GM10248 (cell line): ENCODE data around the gene ACACA.

Experiments used
- CTCF ChIA-PET: fragments of 300-600 bp; sonication (Branson Sonifier 250); formaldehyde crosslinking; extraction: SDS; loops from one replicate; lab custom pipeline; 2021; ENCODE audit warnings: antibody characterized with exemption; lab: Yijun Ruan, JAX
- POLR2A ChIA-PET: fragments of 350-650 bp; sonication (Branson Sonifier 250); formaldehyde crosslinking; extraction: SDS; loops from one replicate; lab custom pipeline; 2020; ENCODE audit warnings: antibody characterized with exemption; lab: Yijun Ruan, JAX
- DNase-seq: peaks from one replicate; pipeline ENCODE4 v3.0.0; 2012; ENCODE audit errors: extremely low spot score
- TF ChIP-seq, protein P1 (sequence below): IDR thresholded peaks from 2 replicates; pipeline ENCODE4 v1.5.1; 2012; ENCODE audit warnings: mild to moderate bottlenecking, low read depth; ENCODE audit errors: extremely low read depth, missing control alignments, control extremely low read depth

ACACA gene

DNA sequence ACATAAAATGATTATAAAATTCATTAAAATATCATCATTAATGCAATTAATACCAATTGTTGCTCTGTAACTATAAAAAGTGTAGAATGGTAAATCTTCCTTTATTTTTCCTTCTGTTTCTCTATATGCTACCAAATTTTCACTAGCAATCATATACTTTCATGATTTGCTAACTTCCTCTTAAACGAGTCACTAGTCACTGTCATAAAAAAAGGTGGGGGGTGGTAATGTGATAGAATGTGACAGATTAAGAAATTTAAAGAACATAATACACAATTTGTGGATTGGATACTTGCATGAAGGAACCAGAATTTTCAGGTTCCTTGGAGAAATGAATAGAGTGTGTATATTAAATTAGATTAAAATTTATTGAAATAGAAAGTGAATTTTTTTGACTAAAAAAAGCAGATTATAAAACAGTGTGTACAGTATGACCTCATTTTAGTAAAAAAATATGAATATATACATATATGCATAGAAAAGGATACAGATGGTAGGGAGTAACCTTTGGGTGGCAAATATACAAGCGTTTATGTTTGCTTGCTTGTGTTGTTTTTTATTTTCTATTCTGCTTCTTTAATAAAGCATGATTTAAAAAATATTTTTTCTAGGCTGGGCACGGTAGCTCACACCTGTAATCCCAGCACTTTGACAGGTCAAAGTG, 87.6 kb downstream of the ACACA start:
- CTCF ChIA-PET: interaction anchor here (1.0 to 1.4 kb wide), 3 partner anchors 26 to 79 kb away, joined by 3 to 5 read pairs (median 3); no protein-coding TSS in a partner anchor
- POLR2A ChIA-PET: no interaction called here
- DNase-seq: no peak
- TF ChIP-seq, protein P1, sequence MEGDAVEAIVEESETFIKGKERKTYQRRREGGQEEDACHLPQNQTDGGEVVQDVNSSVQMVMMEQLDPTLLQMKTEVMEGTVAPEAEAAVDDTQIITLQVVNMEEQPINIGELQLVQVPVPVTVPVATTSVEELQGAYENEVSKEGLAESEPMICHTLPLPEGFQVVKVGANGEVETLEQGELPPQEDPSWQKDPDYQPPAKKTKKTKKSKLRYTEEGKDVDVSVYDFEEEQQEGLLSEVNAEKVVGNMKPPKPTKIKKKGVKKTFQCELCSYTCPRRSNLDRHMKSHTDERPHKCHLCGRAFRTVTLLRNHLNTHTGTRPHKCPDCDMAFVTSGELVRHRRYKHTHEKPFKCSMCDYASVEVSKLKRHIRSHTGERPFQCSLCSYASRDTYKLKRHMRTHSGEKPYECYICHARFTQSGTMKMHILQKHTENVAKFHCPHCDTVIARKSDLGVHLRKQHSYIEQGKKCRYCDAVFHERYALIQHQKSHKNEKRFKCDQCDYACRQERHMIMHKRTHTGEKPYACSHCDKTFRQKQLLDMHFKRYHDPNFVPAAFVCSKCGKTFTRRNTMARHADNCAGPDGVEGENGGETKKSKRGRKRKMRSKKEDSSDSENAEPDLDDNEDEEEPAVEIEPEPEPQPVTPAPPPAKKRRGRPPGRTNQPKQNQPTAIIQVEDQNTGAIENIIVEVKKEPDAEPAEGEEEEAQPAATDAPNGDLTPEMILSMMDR: no peak

DNA sequence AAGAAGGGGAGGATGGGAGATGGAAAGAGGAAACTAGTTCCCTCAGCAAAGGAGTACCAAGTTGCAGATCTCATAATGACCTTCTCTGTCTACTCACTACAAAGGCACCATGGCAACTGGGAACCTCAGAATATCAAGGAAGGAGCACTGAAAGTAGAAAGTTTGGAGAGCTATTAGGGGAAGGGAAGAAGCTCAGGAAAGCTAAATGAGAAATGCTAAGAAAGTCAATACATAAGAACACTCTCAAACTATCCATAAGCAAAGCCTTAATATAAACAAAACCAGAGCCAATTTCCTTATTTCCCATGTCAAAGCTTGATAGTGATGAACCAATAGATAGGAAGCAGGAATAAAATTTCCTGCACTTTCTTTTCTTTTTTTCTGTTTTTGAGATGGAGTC, 88.8 kb downstream of the ACACA start:
- no peak for DNase-seq
- POLR2A ChIA-PET: no interaction called here
- TF ChIP-seq, protein P1: no peak
- CTCF ChIA-PET: interaction anchor here (1.0 to 1.6 kb wide), 3 partner anchors 10 to 55 kb away, joined by 3 to 5 read pairs (median 4); no protein-coding TSS in a partner anchor

DNA sequence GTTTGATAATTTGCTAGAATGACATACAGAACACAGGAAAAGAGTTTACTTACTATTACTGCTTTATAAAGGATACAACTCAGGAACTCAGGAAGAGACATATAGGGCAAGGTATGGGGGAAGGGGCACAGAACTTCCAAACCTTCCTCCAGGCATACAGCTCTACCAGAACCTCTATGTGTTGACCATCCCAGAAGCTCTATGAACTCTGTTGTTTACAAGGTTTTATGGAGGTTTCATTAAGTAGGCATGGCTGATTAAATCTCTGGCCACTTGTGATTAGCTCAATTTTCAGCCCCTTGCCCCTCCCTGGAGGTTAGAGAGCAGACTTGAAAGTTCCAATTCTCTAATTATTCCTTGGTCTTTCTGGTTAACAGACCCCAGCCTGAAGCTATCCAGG, 91.0 kb downstream of the ACACA start:
- ChIA-PET CTCF (interaction anchor here (0.9 to 1.5 kb wide), 4 partner anchors 10 to 76 kb away, joined by 4 to 6 read pairs (median 4); no protein-coding TSS in a partner anchor), POLR2A (interaction anchor here (0.6 kb wide), 1 partner anchor 1857 kb away, joined by 3 read pairs; no protein-coding TSS in a partner anchor)
- TF ChIP-seq, protein P1: no peak
- DNase-seq: no peak

DNA sequence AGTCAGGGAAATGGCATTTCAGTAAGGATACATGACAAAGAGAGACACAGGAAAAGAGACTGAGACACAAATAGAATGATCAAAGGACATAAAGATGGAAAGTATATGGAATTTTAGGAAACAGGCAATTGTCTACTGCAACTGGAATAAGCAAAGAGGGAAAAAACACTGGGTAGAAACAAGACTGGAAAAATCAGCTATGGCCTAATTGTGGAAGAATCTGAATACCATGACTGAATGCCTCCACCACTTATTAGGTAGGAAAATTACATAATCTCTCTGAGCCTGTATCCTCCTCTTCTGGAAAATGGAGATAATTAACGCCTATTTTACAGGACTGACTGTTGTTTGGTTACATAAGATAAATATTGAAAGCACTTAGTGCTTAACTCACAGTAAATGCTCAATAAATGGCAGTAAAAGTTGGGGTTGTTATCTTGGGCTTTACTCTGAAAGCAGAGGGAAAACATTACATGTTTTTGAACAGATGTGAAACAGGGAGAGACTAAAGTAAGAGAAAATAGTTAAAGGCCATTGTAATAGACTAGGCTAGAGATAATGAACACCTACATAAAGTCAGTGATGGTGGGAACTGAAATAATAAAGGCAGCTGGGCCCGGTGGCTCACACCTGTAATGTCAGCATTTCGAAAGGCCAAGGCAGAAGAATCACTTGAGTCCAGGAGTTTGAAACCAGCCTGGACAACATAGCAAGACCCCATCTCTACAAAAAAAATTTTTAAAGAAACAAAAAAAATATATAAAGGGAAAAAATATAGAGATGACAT, 94.3 kb downstream of the ACACA start:
- TF ChIP-seq, protein P1: no peak
- ChIA-PET POLR2A (no interaction called here), CTCF (no interaction called here)
- no peak for DNase-seq

DNA sequence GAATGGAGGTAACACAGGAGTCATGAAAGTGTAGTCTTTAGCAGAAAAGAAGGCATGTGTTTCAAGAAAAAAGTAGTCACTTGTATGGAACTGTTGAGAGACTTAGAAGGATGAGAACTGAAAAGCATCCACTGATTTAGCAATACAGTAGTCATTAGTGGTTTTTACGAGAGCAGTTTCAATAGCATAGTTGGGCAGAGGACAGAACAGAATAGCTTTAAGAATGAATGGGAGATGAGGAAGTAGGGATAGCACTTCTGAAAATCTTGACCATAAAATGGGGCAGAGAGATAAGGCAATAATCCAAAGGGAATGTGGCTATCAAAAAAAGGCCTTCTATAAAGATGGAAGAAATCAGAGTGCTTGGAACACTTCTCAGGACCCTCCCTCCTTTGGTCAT, 95.7 kb downstream of the ACACA start:
- DNase-seq: no peak
- TF ChIP-seq, protein P1: no peak
- ChIA-PET CTCF (interaction anchor here (1.1 kb wide), 1 partner anchor 12 kb away, joined by 4 read pairs; no protein-coding TSS in a partner anchor), POLR2A (no interaction called here)

DNA sequence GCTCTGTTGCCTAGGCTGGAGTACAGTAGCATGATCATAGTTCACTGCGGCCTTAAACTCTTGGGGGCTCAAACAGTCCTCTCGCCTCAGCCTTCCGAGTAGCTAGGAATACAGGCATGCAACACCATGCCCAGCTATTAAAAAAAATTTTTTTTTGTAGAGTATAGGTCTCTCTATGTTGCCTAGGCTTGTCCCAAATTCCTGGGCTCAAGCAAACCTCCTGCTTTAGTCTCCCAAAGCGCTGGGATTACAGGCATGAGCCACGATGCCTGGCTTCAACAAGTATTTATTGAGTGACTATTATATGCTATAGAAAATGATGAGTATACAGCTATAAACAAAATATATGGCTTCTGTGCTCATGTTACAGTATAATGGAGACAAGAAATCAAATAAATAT, 97.6 kb downstream of the ACACA start:
- ChIA-PET POLR2A (no interaction called here), CTCF (no interaction called here)
- TF ChIP-seq, protein P1: no peak
- DNase-seq: no peak
